Lower lobe of right lung (tissue), 2 donors: Measurements from ENCODE around the gene TRPC4AP. TPM values are rescaled to one million over a fixed set of nuclear protein-coding genes. Genes with fewer than 3 reads are reported as not detected.

Experiments used
- ATAC-seq, 2 donors: fragments of 200-7000 bp; cut with Tn5 transposase; one replicate each; pipeline ENCODE4 v1.9.1; 2020 to 2022; ENCODE audit warnings: mild to moderate bottlenecking in 2 of 2, moderate library complexity in 2 of 2
- DNase-seq: peaks from one replicate; pipeline ENCODE4 v3.0.0-alpha.2; 2020
- H3K27ac ChIP-seq: fragments of 200-600 bp; one replicate; pipeline ENCODE4 v1.8.0; 2022
- H3K27me3 ChIP-seq: fragments of 200-600 bp; one replicate; pipeline ENCODE4 v1.8.0; 2022; ENCODE audit warnings: low read depth
- H3K36me3 ChIP-seq: fragments of 200-600 bp; one replicate; pipeline ENCODE4 v1.8.0; 2022; ENCODE audit warnings: mild to moderate bottlenecking
- H3K4me1 ChIP-seq: fragments of 200-600 bp; one replicate; pipeline ENCODE4 v1.8.0; 2022
- H3K4me3 ChIP-seq: fragments of 200-600 bp; one replicate; pipeline ENCODE4 v1.8.0; 2022; ENCODE audit warnings: mild to moderate bottlenecking
- H3K9me3 ChIP-seq: fragments of 200-600 bp; one replicate; pipeline ENCODE4 v1.8.0; 2022
- intact Hi-C: fragments of 100-400 bp; cut with DNase I; formaldehyde crosslinking; loops from one replicate; pipeline ENCODE4 v1.11.0; 2022
- total RNA-seq: library from RNA; stranded (reverse); fragmentation: NEBNext Ultra II Directional; extraction: Animal tissue kit (Norgen Biotek cat#: 25700); gene quantifications from one replicate; pipeline ENCODE4 v1.2.1, GENCODE V29; 2021
- TF ChIP-seq, protein P1 (sequence below): fragments of 200-600 bp; IDR thresholded peaks from one replicate; pipeline ENCODE4 v1.8.0; 2022; ENCODE audit warnings: antibody characterized with exemption, mild to moderate bottlenecking
- donor health status: DM: no; HTN: yes; CAD: no; lungs with severe emphysema.

The TRPC4AP gene
- total RNA-seq, 1 donor from 2014 or later, result 63.2 TPM

- Histone ChIP-seq H3K27ac (no peak overlapping the region), H3K27me3 (peaks cover 2% of the 10 kb centered on the region), H3K4me3 (no peak overlapping the region), H3K9me3 (no peaks in the 10 kb centered on the region), H3K4me1 (peaks cover 16% of the 10 kb centered on the region), H3K36me3 (peaks cover 19% of the 10 kb centered on the region)
- ATAC-seq, result no peak
- TF ChIP-seq, protein P1, sequence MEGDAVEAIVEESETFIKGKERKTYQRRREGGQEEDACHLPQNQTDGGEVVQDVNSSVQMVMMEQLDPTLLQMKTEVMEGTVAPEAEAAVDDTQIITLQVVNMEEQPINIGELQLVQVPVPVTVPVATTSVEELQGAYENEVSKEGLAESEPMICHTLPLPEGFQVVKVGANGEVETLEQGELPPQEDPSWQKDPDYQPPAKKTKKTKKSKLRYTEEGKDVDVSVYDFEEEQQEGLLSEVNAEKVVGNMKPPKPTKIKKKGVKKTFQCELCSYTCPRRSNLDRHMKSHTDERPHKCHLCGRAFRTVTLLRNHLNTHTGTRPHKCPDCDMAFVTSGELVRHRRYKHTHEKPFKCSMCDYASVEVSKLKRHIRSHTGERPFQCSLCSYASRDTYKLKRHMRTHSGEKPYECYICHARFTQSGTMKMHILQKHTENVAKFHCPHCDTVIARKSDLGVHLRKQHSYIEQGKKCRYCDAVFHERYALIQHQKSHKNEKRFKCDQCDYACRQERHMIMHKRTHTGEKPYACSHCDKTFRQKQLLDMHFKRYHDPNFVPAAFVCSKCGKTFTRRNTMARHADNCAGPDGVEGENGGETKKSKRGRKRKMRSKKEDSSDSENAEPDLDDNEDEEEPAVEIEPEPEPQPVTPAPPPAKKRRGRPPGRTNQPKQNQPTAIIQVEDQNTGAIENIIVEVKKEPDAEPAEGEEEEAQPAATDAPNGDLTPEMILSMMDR, result no peak
- intact Hi-C loops, result no loop called here
- DNase-seq, result no peak
Observed at GRCh38 chr20:34989670-34990069, 102.9 kb downstream of the TRPC4AP start.

- intact Hi-C loops, result no loop called here
- TF ChIP-seq, protein P1, result no peak
- Histone ChIP-seq H3K9me3 (no peaks in the 10 kb centered on the region), H3K27ac (no peak overlapping the region), H3K27me3 (peaks cover 5% of the 10 kb centered on the region), H3K36me3 (peaks cover 15% of the 10 kb centered on the region), H3K4me3 (no peak overlapping the region), H3K4me1 (peaks cover 19% of the 10 kb centered on the region)
- ATAC-seq, result no peak
- no peak for DNase-seq
Observed at GRCh38 chr20:34989118-34989517, 103.5 kb downstream of the TRPC4AP start.

GRCh38 chr20:34988191-34988540 is 104.4 kb downstream of the TRPC4AP start:
- no peak for ATAC-seq
- TF ChIP-seq, protein P1, result no peak
- H3K27me3 ChIP-seq, result peaks cover 12% of the 10 kb centered on the region
- H3K4me1 ChIP-seq, result peaks cover 22% of the 10 kb centered on the region
- no peak overlapping the region for H3K27ac ChIP-seq
- no peak for DNase-seq
- H3K9me3 ChIP-seq, result no peaks in the 10 kb centered on the region
- peaks cover 6% of the 10 kb centered on the region for H3K36me3 ChIP-seq
- no peak overlapping the region for H3K4me3 ChIP-seq
- intact Hi-C loops, result no loop called here

DNA sequence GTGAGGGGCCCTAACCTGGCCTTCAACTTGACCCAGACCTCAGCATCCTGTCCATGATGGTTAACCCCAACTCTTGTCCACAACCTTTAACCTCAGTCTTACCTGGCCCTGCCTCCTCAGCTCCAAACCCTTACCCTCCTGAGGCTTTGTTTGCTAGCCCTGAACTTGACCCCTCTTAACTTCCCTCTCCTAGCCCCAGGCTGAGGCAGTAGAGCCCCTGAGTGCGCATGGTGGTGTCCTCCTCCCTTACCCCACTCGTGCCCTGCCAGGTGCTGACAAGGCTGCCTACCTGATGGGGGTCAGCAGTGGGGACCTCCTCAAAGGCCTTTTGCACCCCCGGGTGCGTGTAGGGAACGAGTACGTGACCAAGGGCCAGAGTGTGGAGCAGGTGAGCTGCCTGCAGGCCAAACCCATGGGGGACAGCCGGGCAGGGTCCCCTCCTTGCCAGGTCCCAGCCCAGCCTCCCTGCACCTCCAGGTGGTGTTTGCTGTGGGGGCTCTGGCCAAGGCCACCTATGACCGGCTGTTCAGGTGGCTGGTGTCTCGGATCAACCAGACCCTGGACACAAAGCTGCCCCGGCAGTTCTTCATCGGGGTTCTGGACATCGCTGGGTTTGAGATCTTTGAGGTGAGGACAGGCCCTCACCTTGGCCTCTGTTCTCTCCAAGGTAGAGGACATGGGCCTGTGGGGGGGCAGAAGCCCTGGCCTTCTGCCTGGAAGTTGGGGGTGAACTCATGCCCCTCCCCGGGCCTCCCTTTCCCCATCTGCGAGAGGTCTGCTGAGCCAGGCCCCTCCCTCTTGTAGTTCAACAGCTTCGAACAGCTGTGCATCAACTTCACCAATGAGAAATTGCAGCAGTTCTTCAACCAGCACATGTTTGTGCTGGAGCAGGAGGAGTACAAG is 105.1 kb downstream of the TRPC4AP start:
- peaks cover 17% of the 10 kb centered on the region for H3K27me3 ChIP-seq
- H3K36me3 ChIP-seq, result peaks cover 4% of the 10 kb centered on the region
- no peaks in the 10 kb centered on the region for H3K9me3 ChIP-seq
- TF ChIP-seq, protein P1, result no peak
- intact Hi-C loops, result no loop called here
- H3K4me1 ChIP-seq, result peaks cover 22% of the 10 kb centered on the region
- peak in 1 of 2 donors; percentile 13 for ATAC-seq
- no peak for DNase-seq
- no peak overlapping the region for H3K4me3 ChIP-seq
- no peak overlapping the region for H3K27ac ChIP-seq

GRCh38 chr20:34986311-34987287 is 106.0 kb downstream of the TRPC4AP start:
- H3K27ac ChIP-seq, result no peak overlapping the region
- intact Hi-C loops, result no loop called here
- H3K9me3 ChIP-seq, result no peaks in the 10 kb centered on the region
- H3K36me3 ChIP-seq, result peaks cover 4% of the 10 kb centered on the region
- peaks cover 19% of the 10 kb centered on the region for H3K27me3 ChIP-seq
- ATAC-seq (no peak), DNase-seq (peak; percentile 24)
- H3K4me3 ChIP-seq, result no peak overlapping the region
- TF ChIP-seq, protein P1, result no peak
- H3K4me1 ChIP-seq, result peaks cover 22% of the 10 kb centered on the region
